GM18499 (cell line): ENCODE measurements around the gene DEGS1.

Experiments
- ATAC-seq: cut with Tn5 transposase; IDR thresholded peaks from one replicate; pipeline ENCODE4 v1.9.1; 2021; ENCODE audit warnings: moderate number of reproducible peaks; ENCODE audit not compliant: insufficient read depth, unreplicated experiment

The DEGS1 gene

GRCh38 chr1:224211206-224211962, 28.3 kb downstream of the DEGS1 start:
- no peak for ATAC-seq

GRCh38 chr1:224212618-224213061, 29.6 kb downstream of the DEGS1 start:
- ATAC-seq: no peak

DNA sequence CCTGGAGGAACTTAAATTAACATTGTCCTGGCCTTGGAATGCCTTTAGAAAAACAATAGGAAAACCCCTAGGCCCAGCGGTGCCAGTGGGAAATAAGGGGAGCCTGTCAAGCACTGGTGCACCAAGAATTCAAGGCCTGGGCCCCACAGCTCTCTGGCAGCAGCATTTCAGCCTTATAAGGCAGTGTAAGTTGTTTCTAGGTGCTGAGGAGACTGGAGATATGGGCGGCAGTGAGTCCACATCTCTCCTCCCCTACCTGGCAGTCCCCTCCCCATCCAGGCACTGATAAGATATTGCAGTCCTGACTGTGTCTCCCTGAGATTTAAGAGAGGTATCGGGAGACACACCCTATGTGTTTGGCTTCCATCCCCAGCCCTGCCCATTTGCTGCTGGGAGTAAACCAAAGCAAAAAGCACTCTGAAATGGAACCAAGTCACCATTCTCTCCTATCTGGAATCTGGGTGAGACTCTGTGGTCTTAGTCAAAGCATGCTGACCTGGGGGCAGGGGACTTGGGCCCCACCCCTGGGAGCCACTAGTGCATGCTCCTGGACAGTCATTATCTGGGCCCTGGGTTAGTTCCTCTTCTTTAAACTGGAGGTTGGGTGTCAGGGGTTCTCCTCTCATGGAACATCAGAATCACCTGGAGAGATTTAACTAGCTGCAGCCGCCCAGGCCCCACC, 30.5 kb downstream of the DEGS1 start:
- no peak for ATAC-seq

GRCh38 chr1:224216382-224216781, 33.3 kb downstream of the DEGS1 start:
- ATAC-seq: no peak

DNA sequence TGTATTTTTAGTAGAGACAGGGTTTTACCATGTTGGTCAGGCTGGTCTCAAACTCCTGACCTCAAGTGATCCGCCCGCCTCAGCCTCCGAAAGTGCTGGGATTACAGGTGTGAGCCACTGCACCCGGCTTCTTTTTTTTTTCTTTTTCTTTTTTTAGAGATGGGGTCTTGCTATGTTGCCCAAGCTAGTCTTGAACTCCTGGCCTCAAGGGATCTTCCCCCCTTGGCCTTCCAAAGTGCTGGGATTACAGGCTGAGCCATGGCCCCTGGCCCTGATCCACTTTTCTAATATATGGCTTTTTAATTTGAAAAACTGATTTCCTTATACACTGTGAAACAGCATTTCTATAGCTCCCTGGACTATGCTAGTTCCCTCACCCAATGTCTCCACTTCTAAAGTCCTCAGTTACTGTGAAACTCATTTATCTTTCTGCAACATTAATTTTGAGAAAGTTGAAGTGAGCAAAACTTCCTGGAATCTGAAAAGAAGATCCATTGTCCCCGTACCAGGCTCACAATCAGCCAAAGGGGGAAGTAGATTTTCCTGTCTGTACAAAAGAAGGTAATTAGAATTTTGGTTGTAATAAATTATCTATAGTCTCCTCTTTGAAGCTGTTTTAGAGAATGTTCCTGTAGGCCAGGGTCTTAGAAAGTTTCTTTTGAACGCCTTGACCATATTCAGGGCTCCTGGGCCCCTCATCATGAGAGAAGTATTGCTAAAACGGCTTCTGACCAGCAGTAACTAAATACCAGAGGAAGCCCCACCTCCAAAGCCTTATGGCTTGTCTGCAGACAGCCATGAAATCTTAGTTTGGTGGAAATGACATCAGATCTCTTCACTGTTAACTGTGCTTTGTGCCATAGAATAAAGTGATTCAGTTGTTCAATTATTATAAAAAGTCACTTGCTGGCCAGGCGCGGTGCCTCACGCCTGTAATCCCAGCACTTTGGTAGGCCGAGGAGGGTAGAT, 34.9 kb downstream of the DEGS1 start:
- no peak for ATAC-seq

- ATAC-seq: no peak
These were observed 36.1 kb downstream of the DEGS1 start for GRCh38 chr1:224219011-224219611.

DNA sequence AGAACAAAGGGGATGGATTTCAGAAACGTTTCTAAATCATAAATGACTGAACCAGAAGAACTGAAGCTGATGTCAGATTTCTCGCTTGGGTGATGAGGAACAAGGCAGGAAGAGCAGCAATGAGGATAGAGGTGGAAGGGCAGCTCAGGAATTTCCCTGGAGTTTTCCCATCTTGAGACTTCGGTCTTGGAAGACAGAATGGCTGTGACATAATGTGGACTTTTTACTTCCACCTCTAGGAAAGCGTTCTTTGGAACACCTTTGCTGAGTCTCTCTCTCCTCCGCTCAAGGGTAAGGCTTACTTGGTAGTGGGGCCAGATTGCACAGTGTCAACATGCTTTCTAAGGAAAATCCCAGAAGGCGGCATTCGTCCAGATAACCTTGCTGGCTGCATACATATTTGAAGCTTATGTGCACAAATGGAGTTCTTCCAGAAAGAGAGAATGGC, 36.6 kb downstream of the DEGS1 start:
- no peak for ATAC-seq

DNA sequence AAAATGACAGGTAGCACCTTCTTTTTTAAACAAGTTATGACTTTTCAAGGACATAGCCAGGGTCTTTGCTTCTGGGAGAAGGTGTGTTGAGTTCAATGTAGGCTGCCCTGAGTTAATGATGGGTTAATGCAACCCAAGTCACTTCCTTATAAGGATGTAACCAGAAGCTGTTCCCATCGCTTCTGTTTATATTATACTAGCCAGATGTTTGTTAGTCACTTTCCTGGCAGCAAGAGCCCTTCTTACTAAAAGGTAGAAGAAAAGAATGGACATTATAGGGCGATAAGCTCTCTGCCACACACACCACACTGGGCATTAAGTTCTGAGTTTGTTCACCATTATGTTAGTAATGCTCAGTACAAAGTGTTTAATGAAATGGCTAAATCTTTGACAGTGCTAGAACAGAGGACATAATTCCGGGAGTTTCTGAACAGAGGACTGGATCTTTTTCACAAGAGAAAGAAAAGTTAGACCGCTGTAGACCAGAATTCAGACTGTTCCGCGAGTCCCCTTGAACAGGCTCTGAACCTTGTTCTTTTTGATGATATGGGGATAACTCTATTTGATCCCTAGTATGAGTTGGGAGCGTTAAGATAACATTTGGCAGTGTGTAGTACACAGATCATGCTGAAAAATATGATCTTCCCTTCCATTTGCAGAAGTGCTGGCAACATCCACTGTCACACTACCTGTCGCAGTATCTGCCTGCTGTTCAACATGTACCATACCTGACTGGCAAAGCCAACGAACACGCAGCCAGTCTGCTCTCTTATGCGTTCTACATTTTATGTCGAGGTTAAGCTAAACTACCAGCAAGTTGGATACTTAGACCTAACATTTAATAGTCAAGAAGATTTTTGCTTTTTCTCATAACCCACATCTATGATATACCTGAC, 41.0 kb downstream of the DEGS1 start:
- ATAC-seq: no peak

DNA sequence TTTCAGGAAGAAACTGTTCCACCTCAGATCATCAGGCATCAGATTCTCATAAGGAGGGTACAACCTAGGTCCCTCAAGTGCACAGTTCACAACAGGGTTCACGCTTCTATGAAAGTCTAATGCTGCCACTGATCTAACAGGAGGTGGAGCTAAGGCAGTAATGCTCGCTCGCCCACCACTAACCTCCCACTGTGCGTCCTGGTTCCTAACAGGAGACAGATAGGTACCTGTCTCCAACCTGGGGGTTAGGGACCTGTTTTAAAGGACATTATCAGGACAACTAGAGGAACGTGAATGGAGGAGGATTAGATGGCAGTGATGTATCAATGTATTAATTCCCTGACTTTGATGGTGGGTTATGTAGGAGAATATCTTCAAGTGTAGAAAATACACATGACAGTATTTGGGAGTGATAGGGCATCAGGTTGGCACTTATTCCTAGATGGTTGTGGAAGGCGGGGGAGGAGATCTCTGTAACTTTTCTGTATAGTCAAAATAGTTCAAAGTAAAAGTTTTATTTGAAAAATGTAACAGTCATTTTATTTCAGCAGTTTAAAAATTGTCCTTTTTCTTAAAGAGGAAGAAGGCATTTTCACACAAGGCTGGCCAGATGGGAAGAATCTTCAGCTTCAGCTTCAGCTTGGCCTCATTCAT, 43.9 kb downstream of the DEGS1 start:
- no peak for ATAC-seq

DNA sequence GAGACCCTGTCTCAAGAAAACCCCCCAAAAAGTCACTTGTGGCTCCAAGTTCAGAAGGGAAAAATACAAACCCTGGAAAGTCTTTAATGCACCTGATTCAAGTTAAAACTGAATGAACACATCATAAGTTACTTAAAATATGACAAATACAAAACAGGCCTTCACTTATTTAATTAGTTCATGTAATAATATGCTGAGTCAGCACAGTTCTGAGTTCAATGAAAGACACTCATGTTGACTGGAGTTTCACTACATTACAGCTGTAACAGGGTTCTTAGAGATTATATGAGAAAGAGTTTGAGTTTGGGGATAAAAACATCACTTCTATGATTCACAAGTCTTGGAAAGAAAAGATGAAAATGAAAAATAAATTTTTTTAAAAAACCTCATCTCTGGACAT, 51.0 kb downstream of the DEGS1 start:
- ATAC-seq: no peak

DNA sequence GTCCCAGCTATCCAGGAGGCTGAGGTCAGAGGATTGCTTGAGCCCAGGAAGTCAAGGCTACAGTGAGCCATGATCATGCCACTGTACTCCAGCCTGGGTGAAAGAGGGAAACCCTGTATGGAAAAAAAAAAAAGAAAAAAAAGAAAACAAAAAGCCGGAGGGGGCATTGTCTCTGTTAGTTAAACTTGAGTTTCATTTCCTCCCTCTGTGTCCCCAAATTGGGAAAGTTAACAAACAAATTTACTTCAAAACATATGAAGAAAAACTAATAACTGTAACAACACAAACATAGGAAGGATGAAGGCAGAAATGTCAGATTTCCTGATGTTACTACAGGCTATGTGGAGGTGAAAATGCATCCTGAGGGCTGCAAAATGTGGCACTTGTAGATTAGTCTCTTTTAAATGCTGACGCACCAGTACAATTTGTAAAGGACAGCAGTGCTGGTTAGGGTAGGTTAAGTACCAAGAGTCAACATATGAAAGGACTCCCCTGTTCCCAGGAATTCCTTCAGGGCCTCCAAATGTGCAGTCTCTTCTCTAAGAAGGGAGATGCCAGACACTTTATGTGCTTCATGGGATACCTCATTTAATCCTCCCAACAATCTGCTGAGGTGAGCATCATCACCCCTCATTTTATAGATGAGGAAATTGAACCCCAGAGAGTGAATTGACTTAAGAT, 52.9 kb downstream of the DEGS1 start:
- ATAC-seq: no peak

DNA sequence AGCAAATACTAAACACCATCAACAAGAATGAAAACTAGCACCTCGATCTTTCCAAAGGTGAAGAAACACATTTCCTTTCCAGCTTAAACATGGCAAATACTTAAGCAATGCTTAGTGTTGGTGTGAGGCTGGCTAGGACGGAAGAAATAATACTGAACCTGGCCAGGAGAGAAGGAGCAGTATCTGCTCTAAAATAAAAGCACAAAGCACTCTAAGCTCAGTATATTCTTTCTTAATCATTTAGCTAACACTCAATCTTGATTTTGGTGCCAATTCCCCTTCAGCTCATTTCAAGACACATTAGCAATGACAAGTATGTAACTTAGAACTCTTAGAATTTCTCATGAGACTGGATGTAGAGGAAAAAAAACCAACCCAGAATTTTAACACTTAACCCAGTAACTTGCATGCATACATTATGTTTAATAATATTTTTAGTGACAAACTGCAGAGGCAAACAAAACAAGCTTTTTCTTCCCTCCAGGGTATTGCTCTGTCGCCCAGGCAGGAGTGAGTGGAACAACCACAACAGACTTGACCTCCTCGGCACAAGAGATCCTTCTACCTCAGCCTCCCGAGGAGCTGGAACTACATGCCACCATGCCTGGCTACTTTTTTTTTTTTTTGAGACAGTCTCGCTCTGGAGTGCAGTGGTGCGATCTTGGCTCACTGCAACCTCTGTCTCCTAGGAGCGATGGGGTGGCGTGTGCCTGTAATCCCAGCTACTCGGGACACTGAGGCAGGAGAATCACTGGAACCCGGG, 54.3 kb downstream of the DEGS1 start:
- no peak for ATAC-seq

GRCh38 chr1:224238212-224238611, 55.2 kb downstream of the DEGS1 start:
- no peak for ATAC-seq

DNA sequence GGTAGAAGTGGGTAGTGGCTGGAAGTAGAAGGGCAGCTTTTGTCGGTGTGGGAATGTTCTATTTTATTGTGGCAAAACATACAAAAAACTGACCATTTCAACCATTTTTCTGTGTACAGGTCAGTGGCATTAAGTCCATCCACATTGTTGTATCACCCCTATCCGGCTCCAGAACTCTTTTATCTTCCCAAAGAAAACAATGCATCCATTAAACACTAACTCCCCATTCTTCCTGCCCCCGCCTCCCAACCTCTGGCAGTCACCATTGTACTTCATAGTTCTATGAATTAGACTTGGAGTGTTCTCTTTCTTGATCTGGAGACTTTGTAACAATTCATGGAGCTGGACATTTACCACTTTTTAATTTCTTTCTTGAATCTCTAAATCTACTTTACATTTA, 55.7 kb downstream of the DEGS1 start:
- no peak for ATAC-seq
